TTC549 (cell line): Measurements from ENCODE around the gene UPF3A.
"Not testable (repeated sequence)": the region's sequence is repeated elsewhere in the genome, so short reads cannot be mapped to it uniquely, and the experiment has no call there.

Source experiments
- FAIRE-seq: peaks from 2 replicates; lab custom pipeline; 2012; peaks lifted over from hg19 to GRCh38; lab: Jason Lieb, UNC

Gene UPF3A

GRCh38 chr13:114281351-114282040 is at the start of gene UPF3A:
TSS of gene UPF3A (plus strand) at chr13:114281601. CDS start at chr13:114281640, 39 bp downstream.
- FAIRE-seq: no peak

GRCh38 chr13:114231886-114232285 is 49.5 kb upstream of the UPF3A start:
- no peak for FAIRE-seq

GRCh38 chr13:114234266-114234644 is 47.1 kb upstream of the UPF3A start:
- no peak for FAIRE-seq

- FAIRE-seq: no peak
These were observed 46.6 kb upstream of the UPF3A start, which contains the start of gene CDC16 for GRCh38 chr13:114234645-114235421. TSS of gene CDC16 (plus strand) at chr13:114234897. CDS start at chr13:114235085, 188 bp downstream.

GRCh38 chr13:114235697-114236096 is 45.7 kb upstream of the UPF3A start:
- FAIRE-seq: no peak

GRCh38 chr13:114236227-114236626 is 45.2 kb upstream of the UPF3A start:
- FAIRE-seq: no peak

GRCh38 chr13:114237415-114238112 is 43.8 kb upstream of the UPF3A start:
- FAIRE-seq: no peak

- FAIRE-seq: no peak
These were observed 39.5 kb upstream of the UPF3A start for GRCh38 chr13:114241918-114242317.

- FAIRE-seq: no peak
These were observed 37.4 kb upstream of the UPF3A start for GRCh38 chr13:114243971-114244370.

- no peak for FAIRE-seq
These were observed 36.8 kb upstream of the UPF3A start for GRCh38 chr13:114244637-114245036.

- no peak for FAIRE-seq
These were observed 33.4 kb upstream of the UPF3A start for GRCh38 chr13:114248011-114248410.

- no peak for FAIRE-seq
These were observed 32.3 kb upstream of the UPF3A start for GRCh38 chr13:114249077-114249476.

GRCh38 chr13:114251639-114252440 is 29.6 kb upstream of the UPF3A start:
- not testable (repeated sequence) for FAIRE-seq

GRCh38 chr13:114256547-114256946 is 24.9 kb upstream of the UPF3A start:
- FAIRE-seq: no peak

GRCh38 chr13:114257014-114257413 is 24.4 kb upstream of the UPF3A start:
- no peak for FAIRE-seq

- FAIRE-seq: no peak
These were observed 22.8 kb upstream of the UPF3A start for GRCh38 chr13:114258589-114258988.

- FAIRE-seq: no peak
These were observed 22.0 kb upstream of the UPF3A start for GRCh38 chr13:114259374-114259773.

- no peak for FAIRE-seq
These were observed 21.4 kb upstream of the UPF3A start for GRCh38 chr13:114259974-114260373.

- no peak for FAIRE-seq
These were observed 20.6 kb upstream of the UPF3A start for GRCh38 chr13:114260814-114261213.

GRCh38 chr13:114261328-114261965 is 20.0 kb upstream of the UPF3A start:
- no peak for FAIRE-seq

GRCh38 chr13:114263578-114263977 is 17.8 kb upstream of the UPF3A start:
- FAIRE-seq: no peak

- not testable (repeated sequence) for FAIRE-seq
These were observed 17.1 kb upstream of the UPF3A start for GRCh38 chr13:114264313-114264712.
